Thymus (tissue), 11 donors: ENCODE results near the gene DMD. TPM values are rescaled to one million over a fixed set of nuclear protein-coding genes. Genes with fewer than 3 reads are reported as not detected.

Source experiments
- DNase-seq, 9 donors: peaks; one replicate each; pipeline ENCODE4 v3.0.0-alpha.2; 2013; ENCODE audit warnings: low spot score in 9 of 9, low read depth in 6 of 9, missing footprints in 1 of 9
- H3K27ac ChIP-seq, 2 donors: one replicate each; pipeline ENCODE4 v1.5.1; 2013; ENCODE audit warnings: control low read depth in 1 of 2, low read depth in 1 of 2, low read length in 1 of 2, mild to moderate bottlenecking in 1 of 2, moderate library complexity in 1 of 2
- H3K27me3 ChIP-seq, 2 donors: one replicate each; pipeline ENCODE4 v1.5.1; 2013; ENCODE audit warnings: low read length in 1 of 2; ENCODE audit not compliant: control insufficient read depth in 2 of 2, insufficient read depth in 1 of 2
- H3K36me3 ChIP-seq, 2 donors: one replicate each; pipeline ENCODE4 v1.5.1; 2013; ENCODE audit warnings: low read length in 1 of 2, mild to moderate bottlenecking in 1 of 2, moderate library complexity in 1 of 2; ENCODE audit not compliant: control insufficient read depth in 2 of 2, insufficient read depth in 2 of 2
- H3K4me1 ChIP-seq, 2 donors: one replicate each; pipeline ENCODE4 v1.5.1; 2013; ENCODE audit warnings: low read length in 2 of 2; ENCODE audit not compliant: control insufficient read depth in 2 of 2, insufficient read depth in 2 of 2
- H3K4me3 ChIP-seq, 2 donors: one replicate each; pipeline ENCODE4 v1.5.1; 2013; ENCODE audit warnings: low read length in 2 of 2, control low read depth in 1 of 2, mild to moderate bottlenecking in 1 of 2
- H3K9me3 ChIP-seq, 2 donors: one replicate each; pipeline ENCODE4 v1.5.1; 2013; ENCODE audit warnings: low read length in 1 of 2, mild to moderate bottlenecking in 1 of 2; ENCODE audit not compliant: control insufficient read depth in 2 of 2, insufficient read depth in 1 of 2
- WGBS: extraction: QIAGEN DNeasy Blood & Tissue Kit; methylation state at CpG from one replicate; pipeline ENCODE4 v1.1.7; 2013; 5-methylcytosine and 5-hydroxymethylcytosine counted together
- polyA plus RNA-seq: library from polyadenylated mRNA; stranded (reverse); fragments of 200-250 nt; gene quantifications from one replicate; pipeline ENCODE4 v1.2.3, GENCODE V29; 2013
- total RNA-seq: library from RNA; stranded (reverse); fragments of 120-200 nt; gene quantifications from one replicate; pipeline ENCODE4 v1.2.4, GENCODE V29; 2013
- donor health status: healthy.

DMD gene
- total and polyA plus RNA-seq, 2 donors = 4.7 to 5.7 TPM

DNA sequence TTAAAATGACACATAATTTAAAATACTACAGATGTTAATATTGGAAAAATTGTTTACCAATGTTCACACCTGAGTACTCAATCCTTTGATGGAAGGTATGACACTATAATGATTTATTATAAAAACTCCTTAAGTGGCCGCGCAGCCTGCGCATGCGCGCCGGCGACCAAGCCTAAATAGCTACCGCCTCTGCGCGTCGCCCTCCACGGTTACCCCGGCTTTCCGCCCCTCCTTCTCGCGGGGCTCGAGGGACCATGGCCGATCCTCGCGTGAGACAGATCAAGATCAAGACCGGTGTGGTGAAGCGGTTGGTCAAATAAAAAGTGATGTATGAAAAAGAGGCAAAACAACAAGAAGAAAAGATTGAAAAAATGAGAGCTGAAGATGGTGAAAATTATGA is 170.2 kb downstream of the DMD start:
- H3K4me1 ChIP-seq = no peaks in the 10 kb centered on the region
- no peaks in the 10 kb centered on the region for H3K27me3 ChIP-seq
- no peak for DNase-seq
- no peaks in the 10 kb centered on the region for H3K9me3 ChIP-seq
- H3K27ac ChIP-seq = no peak overlapping the region
- H3K4me3 ChIP-seq = no peak overlapping the region
- no peaks in the 10 kb centered on the region for H3K36me3 ChIP-seq
- WGBS = 98% methylated on average over 22 of the region's 22 CpGs

DNA sequence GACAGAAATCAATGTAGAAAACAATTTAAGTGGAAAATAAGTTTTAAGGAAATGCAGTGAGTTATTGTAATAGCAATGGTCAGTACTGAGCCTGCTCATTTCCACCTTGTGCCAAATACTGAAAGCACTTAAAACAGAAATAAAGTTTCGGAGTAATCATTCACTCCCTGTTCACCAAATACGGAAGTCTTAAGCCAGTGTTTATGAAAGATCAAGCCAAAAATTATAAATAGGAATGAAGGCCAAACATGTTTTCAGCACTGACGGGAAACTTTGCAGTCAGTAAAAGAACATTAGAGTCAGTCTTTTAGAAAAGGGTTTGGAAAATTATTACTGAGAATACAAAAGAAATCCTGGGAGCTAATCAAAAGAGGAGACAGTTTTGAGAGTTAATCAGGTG is 178.6 kb downstream of the DMD start:
- WGBS = 96% methylated on average over 3 of the region's 3 CpGs
- H3K36me3 ChIP-seq = no peaks in the 10 kb centered on the region
- H3K4me1 ChIP-seq = no peaks in the 10 kb centered on the region
- DNase-seq = no peak
- no peak overlapping the region for H3K27ac ChIP-seq
- H3K9me3 ChIP-seq = no peaks in the 10 kb centered on the region
- H3K27me3 ChIP-seq = no peaks in the 10 kb centered on the region
- no peak overlapping the region for H3K4me3 ChIP-seq

DNA sequence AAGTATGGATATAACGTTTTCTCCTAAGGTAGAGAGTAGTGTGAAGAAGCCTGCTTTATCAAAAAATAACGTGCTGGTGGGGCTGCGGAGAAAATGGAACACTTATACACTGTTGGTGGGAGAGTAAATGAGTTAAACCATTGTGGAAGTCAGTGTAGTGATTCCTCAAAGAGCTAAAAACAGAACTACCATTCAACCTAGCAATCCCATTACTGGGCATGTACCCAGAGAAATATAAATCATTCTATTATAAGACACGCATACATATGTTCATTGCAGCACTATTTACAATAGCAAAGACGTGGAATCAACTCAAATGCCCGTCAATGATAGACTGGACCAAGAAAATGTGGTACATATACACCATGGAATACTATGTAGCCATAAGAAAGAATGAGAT is 196.4 kb downstream of the DMD start:
- no peak for DNase-seq
- no peaks in the 10 kb centered on the region for H3K36me3 ChIP-seq
- no peak overlapping the region for H3K27ac ChIP-seq
- no peaks in the 10 kb centered on the region for H3K9me3 ChIP-seq
- no peaks in the 10 kb centered on the region for H3K4me1 ChIP-seq
- WGBS = 88% methylated on average over 6 of the region's 6 CpGs
- no peaks in the 10 kb centered on the region for H3K27me3 ChIP-seq
- H3K4me3 ChIP-seq = no peak overlapping the region

DNA sequence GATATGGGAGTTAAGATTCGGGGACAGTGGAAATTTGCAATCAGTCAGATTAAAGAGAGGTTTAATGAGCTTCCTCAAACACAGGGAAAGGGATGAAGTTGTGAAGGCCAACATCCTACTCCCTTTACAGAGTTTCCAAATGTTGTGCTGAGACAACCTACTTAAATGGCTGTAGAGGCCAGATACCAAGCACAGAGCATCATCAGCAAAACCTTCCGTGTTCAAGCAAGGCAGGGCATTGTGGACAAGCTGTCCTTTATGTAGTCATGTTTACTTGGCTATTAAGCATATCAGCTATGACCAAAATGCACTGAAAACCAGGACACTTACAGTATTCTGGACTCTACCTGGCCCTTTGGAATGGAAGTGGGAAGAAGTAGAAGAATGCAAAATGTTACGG is 197.3 kb downstream of the DMD start:
- Histone ChIP-seq H3K27ac (no peak overlapping the region), H3K4me3 (no peak overlapping the region), H3K9me3 (no peaks in the 10 kb centered on the region), H3K4me1 (no peaks in the 10 kb centered on the region), H3K27me3 (no peaks in the 10 kb centered on the region), H3K36me3 (no peaks in the 10 kb centered on the region)
- WGBS = 88% methylated on average over 3 of the region's 3 CpGs
- DNase-seq = no peak

DNA sequence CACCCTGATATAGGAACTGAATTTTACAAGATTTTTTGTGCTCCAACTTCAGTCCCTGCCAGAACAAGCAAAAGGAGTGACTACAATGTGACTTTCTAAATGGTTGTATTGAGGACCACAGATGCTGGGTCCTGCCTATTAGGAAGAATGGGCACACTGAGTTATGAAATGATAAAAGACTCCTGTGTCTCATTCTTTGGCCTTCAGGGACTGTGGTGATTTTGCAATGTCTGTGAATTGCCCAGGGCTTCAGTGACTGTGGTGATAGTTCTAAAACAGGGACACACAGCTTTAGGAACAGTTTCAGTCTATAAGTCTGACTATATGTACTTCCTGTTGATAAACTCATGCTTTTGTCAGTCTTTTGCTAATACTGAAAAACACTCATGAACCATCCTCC is 210.2 kb downstream of the DMD start:
- Histone ChIP-seq H3K27me3 (no peaks in the 10 kb centered on the region), H3K9me3 (no peaks in the 10 kb centered on the region), H3K27ac (no peak overlapping the region), H3K36me3 (no peaks in the 10 kb centered on the region), H3K4me1 (no peaks in the 10 kb centered on the region), H3K4me3 (no peak overlapping the region)
- no peak for DNase-seq

DNA sequence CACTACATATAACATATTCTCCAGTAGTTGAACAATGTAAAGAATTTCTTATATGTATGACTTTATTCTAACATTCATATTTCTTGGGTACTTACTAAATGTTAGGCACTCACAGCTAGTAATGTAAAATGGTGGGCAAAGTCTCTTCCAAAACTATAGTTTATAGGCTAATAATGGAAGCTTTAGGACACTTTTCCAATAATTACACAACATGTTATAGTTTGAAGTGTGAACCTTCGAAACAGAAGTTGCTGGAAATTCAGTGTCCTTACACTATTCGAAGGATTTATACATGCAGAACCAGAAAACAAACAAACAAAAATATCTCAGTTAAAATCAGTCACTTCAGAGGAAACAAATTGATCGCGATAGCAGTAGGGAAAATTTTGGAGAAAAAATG is 212.6 kb downstream of the DMD start:
- no peaks in the 10 kb centered on the region for H3K9me3 ChIP-seq
- H3K36me3 ChIP-seq = no peaks in the 10 kb centered on the region
- 91% methylated on average over 4 of the region's 4 CpGs for WGBS
- H3K27me3 ChIP-seq = no peaks in the 10 kb centered on the region
- no peak overlapping the region for H3K27ac ChIP-seq
- DNase-seq = no peak
- no peaks in the 10 kb centered on the region for H3K4me1 ChIP-seq
- H3K4me3 ChIP-seq = no peak overlapping the region

DNA sequence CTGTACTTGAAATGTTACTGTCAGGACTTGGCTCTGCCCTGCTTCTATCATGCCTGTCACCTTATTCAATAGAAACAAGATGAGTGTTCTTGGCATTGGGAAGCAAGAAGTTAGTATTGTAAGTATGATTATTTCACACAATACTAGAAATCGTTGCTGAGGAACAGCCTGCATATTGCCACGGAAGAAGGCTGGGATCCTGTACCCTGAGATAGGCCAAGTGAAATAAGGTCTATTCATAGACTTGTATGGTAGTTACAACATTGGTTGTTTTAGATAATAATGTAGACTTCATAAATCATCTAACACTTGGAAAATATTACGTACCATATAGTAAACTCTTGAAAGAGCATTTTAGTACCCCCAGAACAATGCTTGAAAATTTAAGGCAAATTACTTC is 215.9 kb downstream of the DMD start:
- H3K36me3 ChIP-seq = no peaks in the 10 kb centered on the region
- H3K27me3 ChIP-seq = no peaks in the 10 kb centered on the region
- H3K9me3 ChIP-seq = no peaks in the 10 kb centered on the region

DNA sequence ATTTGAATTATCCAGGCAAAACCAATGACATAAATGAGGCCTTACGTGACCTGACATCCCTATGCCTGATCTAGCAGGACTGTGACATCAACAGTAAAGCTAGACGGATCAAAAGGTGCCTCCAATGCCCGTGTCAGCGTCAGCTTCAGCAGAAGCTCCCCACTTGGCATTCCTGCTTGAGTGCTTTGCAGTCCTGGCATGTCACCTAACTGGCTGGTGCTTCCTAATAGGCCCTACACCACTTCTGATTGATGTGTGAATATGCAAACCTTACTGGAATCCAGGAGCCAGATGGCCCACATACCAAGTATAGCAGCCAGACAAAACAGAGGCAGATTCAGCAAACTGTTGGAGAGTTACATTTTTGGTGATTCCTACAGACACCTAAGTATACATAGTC is 224.2 kb downstream of the DMD start:
- H3K9me3 ChIP-seq = no peaks in the 10 kb centered on the region
- WGBS = 35% methylated on average over 4 of the region's 4 CpGs
- no peak for DNase-seq
- H3K27ac ChIP-seq = no peak overlapping the region
- no peaks in the 10 kb centered on the region for H3K27me3 ChIP-seq
- H3K4me1 ChIP-seq = no peaks in the 10 kb centered on the region
- H3K36me3 ChIP-seq = no peaks in the 10 kb centered on the region
- H3K4me3 ChIP-seq = no peak overlapping the region

More for the DNA sequence above, 215.9 kb downstream of the DMD start:
- Histone ChIP-seq H3K27ac (no peak overlapping the region), H3K4me1 (no peaks in the 10 kb centered on the region), H3K4me3 (no peak overlapping the region)
- no peak for DNase-seq
- WGBS = 94% methylated on average over 3 of the region's 3 CpGs

DNA sequence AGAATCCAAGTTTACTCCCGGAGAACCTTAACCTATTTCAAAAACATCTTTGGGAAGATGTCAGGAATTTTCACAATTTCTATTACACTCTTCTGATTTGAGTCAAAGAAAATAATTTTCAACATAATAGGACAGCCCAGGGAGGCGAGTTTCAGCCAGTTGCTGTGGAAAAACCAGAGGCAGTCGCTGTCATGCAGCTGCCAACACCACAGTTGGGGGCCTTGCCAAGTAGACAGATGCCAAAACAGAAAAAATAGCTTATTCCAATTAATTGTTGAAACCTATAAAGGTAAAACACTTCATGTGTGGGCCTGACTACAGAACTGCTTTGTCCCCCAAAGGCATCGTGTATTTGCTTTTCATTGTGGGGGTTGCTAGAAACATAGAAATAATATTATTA is 225.8 kb downstream of the DMD start:
- no peaks in the 10 kb centered on the region for H3K36me3 ChIP-seq
- H3K4me1 ChIP-seq = no peaks in the 10 kb centered on the region
- H3K27ac ChIP-seq = no peak overlapping the region
- no peak for DNase-seq
- H3K27me3 ChIP-seq = no peaks in the 10 kb centered on the region
- WGBS = 79% methylated on average over 4 of the region's 4 CpGs
- no peaks in the 10 kb centered on the region for H3K9me3 ChIP-seq
- H3K4me3 ChIP-seq = no peak overlapping the region

DNA sequence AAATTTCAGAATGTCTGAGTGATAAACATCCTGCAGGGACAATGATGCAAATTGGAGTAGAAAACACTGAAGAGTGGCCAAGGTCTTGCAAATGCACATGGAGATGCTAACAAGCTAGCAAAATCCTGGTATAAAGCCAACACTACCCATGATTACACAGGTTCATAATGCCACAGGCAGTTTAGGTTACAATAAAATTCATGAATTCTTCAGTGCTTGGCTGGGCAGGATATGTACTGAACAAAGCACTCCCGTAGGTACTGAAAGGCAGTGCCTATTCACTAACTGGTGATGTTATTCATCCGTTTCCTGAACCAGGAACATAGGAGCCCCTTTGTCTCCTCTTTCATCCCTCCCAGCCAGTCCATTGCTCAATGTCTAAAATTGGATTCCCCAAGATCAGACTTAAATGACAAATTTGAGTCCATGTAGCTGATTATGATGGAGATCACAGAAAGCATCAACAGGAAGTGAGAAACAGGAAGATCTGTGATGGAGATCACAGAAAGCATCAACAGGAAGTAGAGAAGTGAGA is 244.5 kb downstream of the DMD start:
- H3K36me3 ChIP-seq = no peaks in the 10 kb centered on the region
- no peak overlapping the region for H3K4me3 ChIP-seq
- no peak for DNase-seq
- H3K27me3 ChIP-seq = no peaks in the 10 kb centered on the region
- no peaks in the 10 kb centered on the region for H3K4me1 ChIP-seq
- H3K27ac ChIP-seq = no peak overlapping the region
- no peaks in the 10 kb centered on the region for H3K9me3 ChIP-seq
- 79% methylated on average over 2 of the region's 2 CpGs for WGBS
